Vagina (tissue), 2 donors: ENCODE measurements around the gene TUT7. TPM values are rescaled to one million over a fixed set of nuclear protein-coding genes. Genes with fewer than 3 reads are reported as not detected.
A peak's percentile ranks its signal among the peaks of the same experiment; 100 is the strongest.

Experiments
- DNase-seq, 2 donors: peaks; one replicate each; pipeline ENCODE4 v3.0.0-alpha.2; 2017; ENCODE audit errors: extremely low spot score in 2 of 2
- H3K27ac ChIP-seq: fragments of 200-600 bp; sonication (generic); one replicate; pipeline ENCODE4 v1.5.1; 2019
- H3K27me3 ChIP-seq: fragments of 200-600 bp; sonication (generic); one replicate; pipeline ENCODE4 v1.5.1; 2019
- H3K36me3 ChIP-seq, 2 donors: fragments of 200-600 bp; sonication (generic); one replicate each; pipeline ENCODE4 v1.5.1; 2017 to 2019
- H3K4me1 ChIP-seq: fragments of 200-600 bp; sonication (generic); one replicate; pipeline ENCODE4 v1.5.1; 2019
- H3K4me3 ChIP-seq, 2 donors: fragments of 200-600 bp; sonication (generic); 1 replicate in 1 of 2; 2 replicates in 1 of 2; pipeline ENCODE4 v1.5.1; 2016 to 2019
- H3K9me3 ChIP-seq: fragments of 200-600 bp; sonication (generic); one replicate; pipeline ENCODE4 v1.5.1; 2019
- POLR2A ChIP-seq, 2 donors: fragments of 450-650 bp; IDR thresholded peaks; one replicate each; pipeline ENCODE4 v1.6.1; 2017; ENCODE audit warnings: antibody characterized with exemption in 2 of 2, mild to moderate bottlenecking in 2 of 2, moderate library complexity in 2 of 2
- POLR2AphosphoS5 ChIP-seq, 2 donors: sonication (generic); formaldehyde crosslinking; IDR thresholded peaks; one replicate each; pipeline ENCODE4 v1.9.0; 2017; ENCODE audit warnings: antibody characterized with exemption in 2 of 2, mild to moderate bottlenecking in 2 of 2, low read depth in 1 of 2; ENCODE audit not compliant: insufficient read depth in 1 of 2
- intact Hi-C: fragments of 100-400 bp; cut with DNase I; formaldehyde crosslinking; loops from one replicate; pipeline ENCODE4 v1.15.1; 2023
- total RNA-seq: library from RNA; depleted of rRNA; stranded (reverse); fragments of >200 nt; gene quantifications from one replicate; pipeline ENCODE4 v1.2.3, GENCODE V29; 2016
- TF ChIP-seq, protein P1 (sequence below), 3 experiments: fragments of 450-650 bp in 2 of 3; fragments of 200-600 bp in 1 of 3; sonication (generic) in 1 of 3; IDR thresholded peaks; one replicate each; pipeline ENCODE4 v1.5.1; 2017 to 2019; ENCODE audit warnings: antibody characterized with exemption in 3 of 3, mild to moderate bottlenecking in 2 of 3, moderate library complexity in 2 of 3

Gene TUT7
- total RNA-seq, 1 donor from 2014 or later = 72.4 TPM

GRCh38 chr9:86361176-86361575 lies 7.0 kb upstream of the TUT7 start:
- TF ChIP-seq POLR2AphosphoS5 (IDR thresholded peaks at IDR 0.05; ENCODE audit: insufficient read depth in 1 of 2, low read depth in 1 of 2) = no peak
- TF ChIP-seq POLR2A (IDR thresholded peaks at IDR 0.05) = no peak
- TF ChIP-seq, protein P1, sequence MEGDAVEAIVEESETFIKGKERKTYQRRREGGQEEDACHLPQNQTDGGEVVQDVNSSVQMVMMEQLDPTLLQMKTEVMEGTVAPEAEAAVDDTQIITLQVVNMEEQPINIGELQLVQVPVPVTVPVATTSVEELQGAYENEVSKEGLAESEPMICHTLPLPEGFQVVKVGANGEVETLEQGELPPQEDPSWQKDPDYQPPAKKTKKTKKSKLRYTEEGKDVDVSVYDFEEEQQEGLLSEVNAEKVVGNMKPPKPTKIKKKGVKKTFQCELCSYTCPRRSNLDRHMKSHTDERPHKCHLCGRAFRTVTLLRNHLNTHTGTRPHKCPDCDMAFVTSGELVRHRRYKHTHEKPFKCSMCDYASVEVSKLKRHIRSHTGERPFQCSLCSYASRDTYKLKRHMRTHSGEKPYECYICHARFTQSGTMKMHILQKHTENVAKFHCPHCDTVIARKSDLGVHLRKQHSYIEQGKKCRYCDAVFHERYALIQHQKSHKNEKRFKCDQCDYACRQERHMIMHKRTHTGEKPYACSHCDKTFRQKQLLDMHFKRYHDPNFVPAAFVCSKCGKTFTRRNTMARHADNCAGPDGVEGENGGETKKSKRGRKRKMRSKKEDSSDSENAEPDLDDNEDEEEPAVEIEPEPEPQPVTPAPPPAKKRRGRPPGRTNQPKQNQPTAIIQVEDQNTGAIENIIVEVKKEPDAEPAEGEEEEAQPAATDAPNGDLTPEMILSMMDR (IDR thresholded peaks at IDR 0.05) = no peak
- Histone ChIP-seq H3K27me3 (no peaks in the 10 kb centered on the region), H3K4me1 (no peaks in the 10 kb centered on the region), H3K27ac (no peak overlapping the region), H3K4me3 (no peak overlapping the region), H3K36me3 (no peaks in the 10 kb centered on the region), H3K9me3 (no peaks in the 10 kb centered on the region)
- intact Hi-C loops = no loop called here
- DNase-seq = no peak

- no peaks in the 10 kb centered on the region for H3K27me3 ChIP-seq
- no peaks in the 10 kb centered on the region for H3K36me3 ChIP-seq
- H3K4me3 ChIP-seq = no peak overlapping the region
- no peak overlapping the region for H3K27ac ChIP-seq
- no peaks in the 10 kb centered on the region for H3K9me3 ChIP-seq
- intact Hi-C loops = no loop called here
- H3K4me1 ChIP-seq = peaks cover 8% of the 10 kb centered on the region
- no peak for DNase-seq
- no peak for TF ChIP-seq POLR2A (IDR thresholded peaks at IDR 0.05)
- TF ChIP-seq POLR2AphosphoS5 (IDR thresholded peaks at IDR 0.05; ENCODE audit: insufficient read depth in 1 of 2, low read depth in 1 of 2) = no peak
- TF ChIP-seq, protein P1 (IDR thresholded peaks at IDR 0.05) = no peak
Measured at GRCh38 chr9:86359151-86359879, 5.1 kb upstream of the TUT7 start.

- H3K36me3 ChIP-seq = no peaks in the 10 kb centered on the region
- intact Hi-C loops = no loop called here
- no peak for TF ChIP-seq POLR2A (IDR thresholded peaks at IDR 0.05)
- TF ChIP-seq, protein P1 (IDR thresholded peaks at IDR 0.05) = no peak
- TF ChIP-seq POLR2AphosphoS5 (IDR thresholded peaks at IDR 0.05; ENCODE audit: insufficient read depth in 1 of 2, low read depth in 1 of 2) = no peak
Measured at GRCh38 chr9:86356871-86357866, 3.0 kb upstream of the TUT7 start.

GRCh38 chr9:86355814-86356213 lies 1.6 kb upstream of the TUT7 start:
- no peak for DNase-seq
- no peaks in the 10 kb centered on the region for H3K9me3 ChIP-seq
- H3K27ac ChIP-seq = peak overlapping the region; percentile 96
- no peak overlapping the region for H3K4me3 ChIP-seq
- no peaks in the 10 kb centered on the region for H3K27me3 ChIP-seq
- peaks cover 34% of the 10 kb centered on the region for H3K4me1 ChIP-seq
- peak in 1 of 2 donors; percentile 37 for TF ChIP-seq POLR2AphosphoS5 (IDR thresholded peaks at IDR 0.05; ENCODE audit: insufficient read depth in 1 of 2, low read depth in 1 of 2)
- TF ChIP-seq, protein P1 (IDR thresholded peaks at IDR 0.05) = no peak
- no peaks in the 10 kb centered on the region for H3K36me3 ChIP-seq
- intact Hi-C loops = no loop called here

More at GRCh38 chr9:86356871-86357866, 3.0 kb upstream of the TUT7 start:
- no peak overlapping the region for H3K4me3 ChIP-seq
- no peaks in the 10 kb centered on the region for H3K27me3 ChIP-seq
- DNase-seq = no peak
- H3K27ac ChIP-seq = no peak overlapping the region
- H3K9me3 ChIP-seq = no peaks in the 10 kb centered on the region
- H3K4me1 ChIP-seq = peaks cover 20% of the 10 kb centered on the region
